NB4 (cell line): ENCODE measurements around the gene TPCN1.

Experiments used
- POLR2A ChIP-seq: IDR thresholded peaks from 2 replicates; pipeline ENCODE4 v1.6.1; 2011; ENCODE audit warnings: mild to moderate bottlenecking; ENCODE audit not compliant: insufficient read length; ENCODE audit errors: extremely low read depth
- TF ChIP-seq, protein P1 (sequence below): IDR thresholded peaks from one replicate; pipeline ENCODE4 v1.5.1; 2012; ENCODE audit warnings: low read depth, low read length
- TF ChIP-seq, protein P2 (sequence below): IDR thresholded peaks from 2 replicates; pipeline ENCODE4 v1.6.1; 2011; ENCODE audit warnings: low read depth, low read length

DNA sequence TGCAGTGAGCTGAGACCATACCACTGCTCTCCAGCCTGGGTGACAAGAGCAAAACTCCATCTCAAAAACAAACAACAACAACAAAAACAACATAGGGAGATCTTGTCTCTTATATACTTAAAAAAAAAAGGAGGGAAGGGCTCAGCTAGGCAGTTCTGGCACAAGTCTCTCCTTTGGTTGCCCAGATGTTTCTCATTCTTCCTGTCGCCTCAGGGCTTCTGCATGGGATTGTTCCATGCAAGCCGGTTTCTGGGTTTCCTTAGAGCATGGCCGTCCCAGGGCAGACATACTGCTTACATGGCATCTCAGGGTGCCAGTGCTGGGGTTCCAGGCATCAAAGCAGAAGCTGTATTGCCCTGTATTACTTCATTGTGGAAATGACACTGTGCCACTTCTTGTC lies 118.8 kb downstream of the TPCN1 start:
- TF ChIP-seq, protein P1, sequence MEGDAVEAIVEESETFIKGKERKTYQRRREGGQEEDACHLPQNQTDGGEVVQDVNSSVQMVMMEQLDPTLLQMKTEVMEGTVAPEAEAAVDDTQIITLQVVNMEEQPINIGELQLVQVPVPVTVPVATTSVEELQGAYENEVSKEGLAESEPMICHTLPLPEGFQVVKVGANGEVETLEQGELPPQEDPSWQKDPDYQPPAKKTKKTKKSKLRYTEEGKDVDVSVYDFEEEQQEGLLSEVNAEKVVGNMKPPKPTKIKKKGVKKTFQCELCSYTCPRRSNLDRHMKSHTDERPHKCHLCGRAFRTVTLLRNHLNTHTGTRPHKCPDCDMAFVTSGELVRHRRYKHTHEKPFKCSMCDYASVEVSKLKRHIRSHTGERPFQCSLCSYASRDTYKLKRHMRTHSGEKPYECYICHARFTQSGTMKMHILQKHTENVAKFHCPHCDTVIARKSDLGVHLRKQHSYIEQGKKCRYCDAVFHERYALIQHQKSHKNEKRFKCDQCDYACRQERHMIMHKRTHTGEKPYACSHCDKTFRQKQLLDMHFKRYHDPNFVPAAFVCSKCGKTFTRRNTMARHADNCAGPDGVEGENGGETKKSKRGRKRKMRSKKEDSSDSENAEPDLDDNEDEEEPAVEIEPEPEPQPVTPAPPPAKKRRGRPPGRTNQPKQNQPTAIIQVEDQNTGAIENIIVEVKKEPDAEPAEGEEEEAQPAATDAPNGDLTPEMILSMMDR, result no peak
- no peak for TF ChIP-seq POLR2A
- TF ChIP-seq, protein P2, sequence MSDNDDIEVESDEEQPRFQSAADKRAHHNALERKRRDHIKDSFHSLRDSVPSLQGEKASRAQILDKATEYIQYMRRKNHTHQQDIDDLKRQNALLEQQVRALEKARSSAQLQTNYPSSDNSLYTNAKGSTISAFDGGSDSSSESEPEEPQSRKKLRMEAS, result no peak
